ENCODE results near the gene CPED1. TPM values are rescaled to one million over a fixed set of nuclear protein-coding genes. Genes with fewer than 3 reads are reported as not detected.

CPED1 gene
- total and polyA plus RNA-seq, 10 of the 15 experiments (the other 5 are each of a cell fraction or from before 2014, with no cell fraction given) = 0.01 to 0.77 (median 0.10) TPM; not detected in 1

GRCh38 chr7:121048195-121048594 is 59.7 kb downstream of the CPED1 start:
- ATAC-seq = no peak
- no peaks in the 10 kb centered on the region for H3K36me3 ChIP-seq (ENCODE audit: control insufficient read depth in 2 of 2, insufficient read depth in 2 of 2, low read length in 1 of 2)
- no peak overlapping the region for H3K4me2 ChIP-seq (ENCODE audit: control insufficient read depth, insufficient read depth)
- no peaks in the 10 kb centered on the region for H3K79me2 ChIP-seq (ENCODE audit: control insufficient read depth, insufficient read depth, low read length)
- BruUV-seq (replicated peaks) = no TSS peak
- 18% methylated on average over 4 of the region's 4 CpGs for WGBS (ENCODE audit: insufficient coverage, insufficient replicate concordance, low lambda C conversion rate, missing lambda C conversion rate)
- H2AFZ ChIP-seq (ENCODE audit: control insufficient read depth, low read depth, low read length) = no peak overlapping the region
- no peak for DNase-seq (ENCODE audit: low read depth, low spot score)
- H3K27ac ChIP-seq (ENCODE audit: control insufficient read depth, insufficient read depth) = no peak overlapping the region
- in situ Hi-C loops (cut with MboI) = no loop called here
- ChIA-PET RAD21 (ENCODE audit: unreplicated experiment) (no interaction called here), POLR2A (no interaction called here), SMC1A (ENCODE audit: uncharacterized antibody, unreplicated experiment) (no interaction called here), CTCF (no interaction called here)
- H3K9ac ChIP-seq (ENCODE audit: control insufficient read depth, insufficient read depth, low read length) = no peak overlapping the region
- TF ChIP-seq NFIC (IDR thresholded peaks at IDR 0.05; ENCODE audit: low read depth, low read length) (no peak), KAT2A (conservative IDR thresholded peaks at IDR 0.05; ENCODE audit: control insufficient read depth, low read depth, low read length) (no peak), REST (IDR thresholded peaks at IDR 0.05; ENCODE audit: low read depth, low read length) (no peak), SMARCA5 (IDR thresholded peaks at IDR 0.05) (no peak), MEF2B (IDR thresholded peaks at IDR 0.05; ENCODE audit: partially characterized antibody, poor library complexity, severe bottlenecking) (no peak), ZNF384 (IDR thresholded peaks at IDR 0.05; ENCODE audit: borderline replicate concordance, low read depth, low read length) (no peak), SMAD5 (IDR thresholded peaks at IDR 0.05; ENCODE audit: low read depth) (no peak), BMI1 (IDR thresholded peaks at IDR 0.05; ENCODE audit: borderline replicate concordance) (no peak), POLR2A (IDR thresholded peaks at IDR 0.05; ENCODE audit: low read depth, low read length) (no peak), CREB1 (IDR thresholded peaks at IDR 0.05; ENCODE audit: low read depth) (no peak), CBX5 (IDR thresholded peaks at IDR 0.05; ENCODE audit: low read depth) (no peak), USF2 (IDR thresholded peaks at IDR 0.05; ENCODE audit: borderline replicate concordance, low read depth, low read length) (no peak), IRF4 (IDR thresholded peaks at IDR 0.05; ENCODE audit: low read depth, low read length) (no peak), ZNF217 (IDR thresholded peaks at IDR 0.05) (no peak), NR2C1 (IDR thresholded peaks at IDR 0.05) (no peak), POLR2AphosphoS5 (IDR thresholded peaks at IDR 0.05; ENCODE audit: low read length) (no peak)
- FAIRE-seq = no peak
- no peaks in the 10 kb centered on the region for H3K27me3 ChIP-seq (replicated peaks in 1 of 2; ENCODE audit: control insufficient read depth in 2 of 2, insufficient read depth in 2 of 2, low read length in 1 of 2)
- no peak overlapping the region for H3K4me3 ChIP-seq
- intact Hi-C loops (cut with micrococcal nuclease; ENCODE audit: unreplicated experiment) = no loop called here
- no peaks in the 10 kb centered on the region for H4K20me1 ChIP-seq (ENCODE audit: control insufficient read depth, insufficient read depth)
- no peaks in the 10 kb centered on the region for H3K9me3 ChIP-seq (replicated peaks; ENCODE audit: control insufficient read depth, insufficient read depth, low read length)
- H3K4me1 ChIP-seq (ENCODE audit: control insufficient read depth, insufficient read depth, low read length) = no peaks in the 10 kb centered on the region
